ENCODE data around the gene YJEFN3. TPM values are rescaled to one million over a fixed set of nuclear protein-coding genes. Genes with fewer than 3 reads are reported as not detected.

Gene YJEFN3
- total RNA-seq, 2 experiments from 2014 or later: 10.0 to 10.6 TPM

DNA sequence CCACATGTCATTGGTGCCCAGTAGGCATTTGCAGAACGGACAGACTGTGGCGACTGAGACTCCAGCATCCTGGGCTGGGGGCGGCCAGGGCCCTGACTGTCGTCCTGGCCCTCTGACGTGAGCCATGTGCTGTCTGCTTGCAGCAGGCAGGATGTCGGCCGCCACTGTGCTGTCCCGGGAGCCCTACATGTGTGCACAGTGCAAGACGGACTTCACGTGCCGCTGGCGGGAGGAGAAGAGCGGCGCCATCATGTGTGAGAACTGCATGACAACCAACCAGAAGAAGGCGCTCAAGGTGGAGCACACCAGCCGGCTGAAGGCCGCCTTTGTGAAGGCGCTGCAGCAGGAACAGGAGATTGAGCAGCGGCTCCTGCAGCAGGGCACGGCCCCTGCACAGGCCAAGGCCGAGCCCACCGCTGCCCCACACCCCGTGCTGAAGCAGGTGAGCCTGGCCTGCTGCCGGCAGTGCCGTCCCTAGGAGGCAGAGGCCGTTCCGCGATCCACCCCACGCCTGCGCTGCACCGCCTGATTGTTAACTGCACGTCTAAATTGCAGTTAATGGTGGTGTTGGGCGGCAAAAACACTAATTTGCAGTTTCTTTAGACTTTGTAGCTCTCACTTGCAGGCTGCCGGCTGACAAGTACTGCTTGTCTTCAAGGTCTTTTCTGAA is 27.6 kb upstream of the YJEFN3 start:
- Mint-ChIP-seq H3K36me3 (ENCODE audit: low read depth) (peaks cover 65% of the 10 kb centered on the region), H3K4me1 (ENCODE audit: low read depth) (peaks cover 7% of the 10 kb centered on the region), H3K9me3 (ENCODE audit: insufficient read depth) (no peaks in the 10 kb centered on the region), H3K27ac (no peak overlapping the region), H3K4me3 (no peak overlapping the region), H3K27me3 (ENCODE audit: low read depth) (no peaks in the 10 kb centered on the region)
- CTCF ChIA-PET: no interaction called here
- ATAC-seq: no peak
- POLR2A ChIA-PET: no interaction called here
- DNase-seq: no peak

GRCh38 chr19:19501798-19502197 is 26.9 kb upstream of the YJEFN3 start:
- POLR2A ChIA-PET: no interaction called here
- DNase-seq (no peak), ATAC-seq (no peak)
- H3K9me3 Mint-ChIP-seq (ENCODE audit: insufficient read depth): no peaks in the 10 kb centered on the region
- no peaks in the 10 kb centered on the region for H3K27me3 Mint-ChIP-seq (ENCODE audit: low read depth)
- no peak overlapping the region for H3K4me3 Mint-ChIP-seq
- H3K36me3 Mint-ChIP-seq (ENCODE audit: low read depth): peaks cover 65% of the 10 kb centered on the region
- CTCF ChIA-PET: no interaction called here
- no peak overlapping the region for H3K27ac Mint-ChIP-seq
- peaks cover 5% of the 10 kb centered on the region for H3K4me1 Mint-ChIP-seq (ENCODE audit: low read depth)

GRCh38 chr19:19502281-19502680 is 26.4 kb upstream of the YJEFN3 start:
- no peak overlapping the region for H3K27ac Mint-ChIP-seq
- POLR2A ChIA-PET: no interaction called here

GRCh38 chr19:19502808-19503602 is 25.7 kb upstream of the YJEFN3 start:
- Mint-ChIP-seq H3K9me3 (ENCODE audit: insufficient read depth) (no peaks in the 10 kb centered on the region), H3K4me1 (ENCODE audit: low read depth) (peaks cover 2% of the 10 kb centered on the region), H3K27ac (no peak overlapping the region), H3K27me3 (ENCODE audit: low read depth) (no peaks in the 10 kb centered on the region), H3K36me3 (ENCODE audit: low read depth) (peaks cover 65% of the 10 kb centered on the region), H3K4me3 (no peak overlapping the region)
- DNase-seq (no peak), ATAC-seq (no peak)
- POLR2A ChIA-PET: no interaction called here
- CTCF ChIA-PET: no interaction called here

More at GRCh38 chr19:19502281-19502680, 26.4 kb upstream of the YJEFN3 start:
- ATAC-seq: no peak
- Mint-ChIP-seq H3K36me3 (ENCODE audit: low read depth) (peaks cover 63% of the 10 kb centered on the region), H3K4me3 (no peak overlapping the region), H3K27me3 (ENCODE audit: low read depth) (no peaks in the 10 kb centered on the region), H3K4me1 (ENCODE audit: low read depth) (peaks cover 2% of the 10 kb centered on the region), H3K9me3 (ENCODE audit: insufficient read depth) (no peaks in the 10 kb centered on the region)
- CTCF ChIA-PET: no interaction called here
- no peak for DNase-seq

GRCh38 chr19:19504754-19505668 is 23.7 kb upstream of the YJEFN3 start:
- DNase-seq: no peak

DNA sequence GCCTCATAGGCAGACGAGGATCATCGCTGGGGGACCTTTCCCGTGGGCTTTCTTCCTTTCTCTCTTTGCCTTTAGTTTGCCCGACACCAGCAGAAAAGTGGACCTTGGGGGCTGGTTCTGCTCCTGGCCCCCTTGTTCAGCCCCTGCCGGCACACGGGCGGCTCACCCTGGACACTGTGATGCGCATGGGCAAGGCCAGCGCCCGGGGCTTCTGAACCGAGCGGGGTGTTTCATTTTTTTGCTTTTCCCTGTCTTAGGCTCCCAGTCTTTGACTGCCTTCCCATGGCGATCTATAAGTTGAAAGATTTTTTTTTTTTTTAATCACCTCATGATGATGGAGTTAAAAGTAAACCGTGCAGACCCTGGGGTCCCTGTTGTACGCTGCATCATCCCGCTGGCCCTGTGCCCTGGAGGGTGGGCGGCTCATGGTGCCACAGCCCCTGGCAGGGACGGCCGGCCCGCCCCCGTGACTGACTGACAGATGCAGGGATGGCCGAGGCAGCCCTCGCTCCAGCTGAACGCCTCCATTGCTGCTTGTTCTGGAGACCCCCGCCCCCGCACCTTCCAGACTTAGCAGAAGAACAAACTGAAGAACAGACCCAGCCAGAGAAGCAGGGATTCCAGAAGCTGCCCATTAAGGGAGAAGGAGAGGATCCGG is 22.9 kb upstream of the YJEFN3 start:
- no peak overlapping the region for H3K4me3 Mint-ChIP-seq
- peaks cover 56% of the 10 kb centered on the region for H3K36me3 Mint-ChIP-seq (ENCODE audit: low read depth)
- H3K9me3 Mint-ChIP-seq (ENCODE audit: insufficient read depth): no peaks in the 10 kb centered on the region
- H3K27me3 Mint-ChIP-seq (ENCODE audit: low read depth): no peaks in the 10 kb centered on the region
- H3K4me1 Mint-ChIP-seq (ENCODE audit: low read depth): peaks cover 4% of the 10 kb centered on the region
- ChIA-PET POLR2A (no interaction called here), CTCF (no interaction called here)
- no peak for ATAC-seq
- no peak for DNase-seq
- no peak overlapping the region for H3K27ac Mint-ChIP-seq

More at GRCh38 chr19:19504754-19505668, 23.7 kb upstream of the YJEFN3 start:
- Mint-ChIP-seq H3K4me1 (ENCODE audit: low read depth) (peaks cover 4% of the 10 kb centered on the region), H3K9me3 (ENCODE audit: insufficient read depth) (no peaks in the 10 kb centered on the region), H3K4me3 (no peak overlapping the region), H3K27ac (no peak overlapping the region), H3K36me3 (ENCODE audit: low read depth) (peaks cover 62% of the 10 kb centered on the region), H3K27me3 (ENCODE audit: low read depth) (no peaks in the 10 kb centered on the region)
- ChIA-PET CTCF (no interaction called here), POLR2A (no interaction called here)
- ATAC-seq: no peak

- no peak for DNase-seq
- Mint-ChIP-seq H3K9me3 (ENCODE audit: insufficient read depth) (no peaks in the 10 kb centered on the region), H3K4me1 (ENCODE audit: low read depth) (peaks cover 4% of the 10 kb centered on the region), H3K36me3 (ENCODE audit: low read depth) (peaks cover 51% of the 10 kb centered on the region), H3K27me3 (ENCODE audit: low read depth) (no peaks in the 10 kb centered on the region), H3K4me3 (no peak overlapping the region), H3K27ac (no peak overlapping the region)
- ChIA-PET CTCF (no interaction called here), POLR2A (no interaction called here)
- ATAC-seq: no peak
These were observed 22.1 kb upstream of the YJEFN3 start for GRCh38 chr19:19506592-19506991.

GRCh38 chr19:19507354-19507753 is 21.4 kb upstream of the YJEFN3 start:
- H3K27ac Mint-ChIP-seq: no peak overlapping the region
- no peaks in the 10 kb centered on the region for H3K27me3 Mint-ChIP-seq (ENCODE audit: low read depth)
- H3K36me3 Mint-ChIP-seq (ENCODE audit: low read depth): peaks cover 43% of the 10 kb centered on the region
- ATAC-seq: no peak
- no peaks in the 10 kb centered on the region for H3K9me3 Mint-ChIP-seq (ENCODE audit: insufficient read depth)
- DNase-seq: no peak
- no peak overlapping the region for H3K4me3 Mint-ChIP-seq
- CTCF ChIA-PET: no interaction called here
- POLR2A ChIA-PET: no interaction called here
- peaks cover 4% of the 10 kb centered on the region for H3K4me1 Mint-ChIP-seq (ENCODE audit: low read depth)

GRCh38 chr19:19508217-19508616 is 20.5 kb upstream of the YJEFN3 start:
- ATAC-seq: no peak
- Mint-ChIP-seq H3K4me1 (ENCODE audit: low read depth) (peaks cover 4% of the 10 kb centered on the region), H3K9me3 (ENCODE audit: insufficient read depth) (no peaks in the 10 kb centered on the region), H3K27me3 (ENCODE audit: low read depth) (no peaks in the 10 kb centered on the region), H3K4me3 (no peak overlapping the region), H3K36me3 (ENCODE audit: low read depth) (peaks cover 34% of the 10 kb centered on the region), H3K27ac (no peak overlapping the region)
- ChIA-PET POLR2A (interaction anchor here (1.0 to 1.3 kb wide), 2 partner anchors 9 to 19 kb away, joined by 3 read pairs; no protein-coding TSS in a partner anchor), CTCF (no interaction called here)
- DNase-seq: no peak

DNA sequence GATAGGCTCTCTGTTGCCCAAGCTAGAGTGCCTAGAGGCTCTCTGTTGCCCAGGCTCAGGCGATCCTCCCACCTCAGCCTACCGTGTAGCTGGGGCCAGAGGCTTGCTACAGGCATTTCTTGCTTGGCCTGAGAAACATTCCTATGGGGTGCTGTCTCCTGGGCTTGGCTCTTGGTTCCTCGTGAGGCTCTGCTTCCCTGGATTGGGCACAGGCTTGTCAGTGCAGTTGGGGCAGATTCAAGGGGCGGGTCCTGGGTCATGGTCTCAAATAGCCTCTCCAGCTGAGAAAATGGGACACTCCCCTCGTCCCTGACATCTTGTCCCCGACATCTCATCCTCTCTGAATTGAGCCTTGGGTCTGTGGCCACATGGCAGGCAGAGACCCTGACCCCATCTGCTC is 18.3 kb upstream of the YJEFN3 start:
- Mint-ChIP-seq H3K4me3 (no peak overlapping the region), H3K4me1 (ENCODE audit: low read depth) (peaks cover 9% of the 10 kb centered on the region), H3K27me3 (ENCODE audit: low read depth) (no peaks in the 10 kb centered on the region), H3K9me3 (ENCODE audit: insufficient read depth) (no peaks in the 10 kb centered on the region), H3K36me3 (ENCODE audit: low read depth) (peaks cover 32% of the 10 kb centered on the region), H3K27ac (peak overlapping the region; percentile 52)
- POLR2A ChIA-PET: no interaction called here
- DNase-seq (no peak), ATAC-seq (no peak)
- CTCF ChIA-PET: no interaction called here

DNA sequence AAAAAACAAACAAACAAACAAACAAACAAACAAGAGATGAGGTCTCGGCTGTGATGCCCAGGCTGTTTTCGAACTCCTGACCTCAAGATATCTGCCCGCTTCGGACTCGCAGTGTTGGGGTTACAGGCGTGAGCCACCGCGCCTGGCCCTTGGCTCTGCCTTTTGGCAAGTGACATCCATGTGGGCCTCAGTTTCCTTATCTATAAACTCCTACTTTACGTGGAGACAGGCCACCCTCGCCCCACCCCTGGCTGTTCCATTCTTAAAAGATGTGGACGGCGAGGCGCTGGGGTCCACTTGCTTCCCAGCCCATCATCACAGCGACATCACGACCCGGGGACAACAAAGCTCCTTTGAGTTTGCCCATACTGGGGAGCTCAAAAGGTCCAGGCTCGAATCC is 15.0 kb upstream of the YJEFN3 start:
- Mint-ChIP-seq H3K4me1 (ENCODE audit: low read depth) (peaks cover 22% of the 10 kb centered on the region), H3K36me3 (ENCODE audit: low read depth) (peaks cover 18% of the 10 kb centered on the region), H3K27me3 (ENCODE audit: low read depth) (no peaks in the 10 kb centered on the region), H3K4me3 (no peak overlapping the region), H3K9me3 (ENCODE audit: insufficient read depth) (no peaks in the 10 kb centered on the region), H3K27ac (no peak overlapping the region)
- ChIA-PET POLR2A (no interaction called here), CTCF (no interaction called here)
- ATAC-seq (no peak), DNase-seq (no peak)

Measured in activated CD8-positive, alpha-beta T cell treated with anti-CD3 and anti-CD28 coated beads, Interleukin-2, amount 10 ng/mL, durations not matched to agents 7 days and 5 days (primary cell).